ENCODE data around the gene KIRREL1.

- TF ChIP-seq EP300 (IDR thresholded peaks at IDR 0.05), result no peak
- peak; percentile 32 to 51 (median 44) for TF ChIP-seq CTCF (IDR thresholded peaks at IDR 0.05)
- TF ChIP-seq POLR2AphosphoS5 (IDR thresholded peaks at IDR 0.05), result no peak
These were observed 119.7 kb downstream of the KIRREL1 start for GRCh38 chr1:158112994-158113758.

Measured in esophagus muscularis mucosa (tissue), 4 donors.